Sigmoid colon (tissue), 7 donors: Measurements from ENCODE around the gene CTTN. TPM values are rescaled to one million over a fixed set of nuclear protein-coding genes. Genes with fewer than 3 reads are reported as not detected.
"Not testable (repeated sequence)": the region's sequence is repeated elsewhere in the genome, so short reads cannot be mapped to it uniquely, and the experiment has no call there.

Source experiments
- DNase-seq: peaks from one replicate; pipeline ENCODE4 v3.0.0-alpha.2; 2019
- H3K27ac ChIP-seq, 4 donors: fragments of 200-600 bp; sonication (generic); one replicate each; pipeline ENCODE4 v1.5.1; 2016 to 2019; ENCODE audit warnings: mild to moderate bottlenecking in 1 of 4
- H3K27me3 ChIP-seq, 3 donors: fragments of 200-600 bp; sonication (generic); one replicate each; pipeline ENCODE4 v1.5.1; 2019; ENCODE audit warnings: mild to moderate bottlenecking in 1 of 3
- H3K36me3 ChIP-seq, 4 donors: fragments of 200-600 bp; sonication (generic); one replicate each; pipeline ENCODE4 v1.5.1; 2016 to 2019
- H3K4me1 ChIP-seq, 4 donors: fragments of 200-600 bp; sonication (generic); one replicate each; pipeline ENCODE4 v1.5.1; 2017 to 2019
- H3K4me3 ChIP-seq, 4 donors: fragments of 200-600 bp; sonication (generic); one replicate each; pipeline ENCODE4 v1.5.1; 2017 to 2019; ENCODE audit warnings: mild to moderate bottlenecking in 2 of 4, moderate library complexity in 1 of 4
- H3K9me3 ChIP-seq, 4 donors: fragments of 200-600 bp in 3 of 4; sonication (generic) in 3 of 4; one replicate each; pipeline versions ENCODE4 v1.5.1 to v1.6.1; 2013 to 2019
- CTCF ChIP-seq, 4 experiments: fragments of 450-650 bp in 3 of 4; fragments of 200-600 bp in 1 of 4; IDR thresholded peaks; one replicate each; pipeline ENCODE4 v1.5.1; 2016 to 2019; ENCODE audit warnings: antibody characterized with exemption in 4 of 4, mild to moderate bottlenecking in 3 of 4, moderate library complexity in 2 of 4
- EP300 ChIP-seq, 4 donors: sonication (generic); formaldehyde crosslinking; IDR thresholded peaks; one replicate each; pipeline ENCODE4 v1.6.1; 2017; ENCODE audit warnings: antibody characterized with exemption in 4 of 4
- POLR2A ChIP-seq, 2 donors: fragments of 450-650 bp; IDR thresholded peaks; one replicate each; pipeline ENCODE4 v1.6.1; 2016; ENCODE audit warnings: antibody characterized with exemption in 2 of 2, mild to moderate bottlenecking in 2 of 2, moderate library complexity in 2 of 2
- POLR2AphosphoS5 ChIP-seq, 4 donors: sonication (generic); formaldehyde crosslinking; IDR thresholded peaks; one replicate each; pipeline ENCODE4 v1.6.1; 2017; ENCODE audit warnings: antibody characterized with exemption in 4 of 4
- WGBS, 2 donors: extraction: QIAGEN DNeasy Blood & Tissue Kit; methylation state at CpG; one replicate each; pipeline ENCODE4 v1.1.7; 2013; 5-methylcytosine and 5-hydroxymethylcytosine counted together
- intact Hi-C: fragments of 100-400 bp; cut with DNase I; formaldehyde crosslinking; loops from one replicate; pipeline ENCODE4 v1.15.1; 2023
- polyA plus RNA-seq, 3 donors: library from polyadenylated mRNA; stranded (reverse); fragments of 200-250 nt; gene quantifications; one replicate each; pipeline ENCODE4 v1.2.3, GENCODE V29; 2013
- total RNA-seq, 4 donors: library from RNA; depleted of rRNA; stranded (reverse); fragments of >200 nt; gene quantifications; one replicate each; pipeline ENCODE4 v1.1.0, GENCODE V29; 2016
- donor health status: healthy with polysubstance abuse.
- donor health status: Bipolar disorder and iron deficiency.
- donor health status: healthy.

CTTN gene
- total and polyA plus RNA-seq, 7 donors = 87.1 to 312 (median 136) TPM

- peaks cover 51 to 72% (median 62%) of the 10 kb centered on the region in 4 donors for H3K36me3 ChIP-seq
- H3K4me3 ChIP-seq = no peak overlapping the region
- H3K27ac ChIP-seq = no peak overlapping the region
- H3K9me3 ChIP-seq = no peaks in the 10 kb centered on the region
- no peak for DNase-seq
- H3K27me3 ChIP-seq = no peaks in the 10 kb centered on the region
- no peak for TF ChIP-seq POLR2A (IDR thresholded peaks at IDR 0.05)
- TF ChIP-seq CTCF (IDR thresholded peaks at IDR 0.05) = no peak
- no peak for TF ChIP-seq POLR2AphosphoS5 (IDR thresholded peaks at IDR 0.05)
- TF ChIP-seq EP300 (IDR thresholded peaks at IDR 0.05) = no peak
- intact Hi-C loops = no loop called here
- WGBS, 2 donors = 87 to 94% methylated on average over 13 of the region's 13 CpGs
- H3K4me1 ChIP-seq = peaks cover 0 to 8% (median 3%) of the 10 kb centered on the region in 4 donors
Measured at GRCh38 chr11:70407121-70407520, 8.8 kb downstream of the CTTN start.

- intact Hi-C loops = no loop called here
- TF ChIP-seq CTCF (IDR thresholded peaks at IDR 0.05) = no peak
- no peak for TF ChIP-seq POLR2A (IDR thresholded peaks at IDR 0.05)
- no peak for TF ChIP-seq POLR2AphosphoS5 (IDR thresholded peaks at IDR 0.05)
- TF ChIP-seq EP300 (IDR thresholded peaks at IDR 0.05) = no peak
- peaks cover 0 to under 1% (median under 1%) of the 10 kb centered on the region in 4 donors for H3K4me1 ChIP-seq
- H3K9me3 ChIP-seq = no peaks in the 10 kb centered on the region
- peaks cover 58 to 78% (median 67%) of the 10 kb centered on the region in 4 donors for H3K36me3 ChIP-seq
- H3K27ac ChIP-seq = no peak overlapping the region
- no peaks in the 10 kb centered on the region for H3K27me3 ChIP-seq
- WGBS, 2 donors = 93% methylated on average over 6 of the region's 6 CpGs
- no peak overlapping the region for H3K4me3 ChIP-seq
- no peak for DNase-seq
Measured at GRCh38 chr11:70407814-70408213, 9.5 kb downstream of the CTTN start.

GRCh38 chr11:70408326-70408725 lies 10.0 kb downstream of the CTTN start:
- intact Hi-C loops = not testable (repeated sequence)

GRCh38 chr11:70409437-70409836 lies 11.1 kb downstream of the CTTN start:
- intact Hi-C loops = no loop called here
- TF ChIP-seq EP300 (IDR thresholded peaks at IDR 0.05) (no peak), POLR2AphosphoS5 (IDR thresholded peaks at IDR 0.05) (no peak), CTCF (IDR thresholded peaks at IDR 0.05) (no peak), POLR2A (IDR thresholded peaks at IDR 0.05) (no peak)
- WGBS, 2 donors = 91 to 93% methylated on average over 10 of the region's 10 CpGs
- Histone ChIP-seq H3K4me1 (no peaks in the 10 kb centered on the region), H3K27ac (no peak overlapping the region), H3K27me3 (no peaks in the 10 kb centered on the region), H3K4me3 (no peak overlapping the region), H3K9me3 (no peaks in the 10 kb centered on the region), H3K36me3 (peaks cover 58 to 95% (median 81%) of the 10 kb centered on the region in 4 donors)
- no peak for DNase-seq

More at GRCh38 chr11:70408326-70408725, 10.0 kb downstream of the CTTN start:
- not testable (repeated sequence) for H3K27me3 ChIP-seq, H3K4me3 ChIP-seq, H3K27ac ChIP-seq, H3K4me1 ChIP-seq, H3K9me3 ChIP-seq, DNase-seq
- H3K36me3 ChIP-seq = peaks cover 58 to 84% (median 72%) of the 10 kb centered on the region in 4 donors
- 88 to 95% methylated on average over 4 of the region's 4 CpGs for WGBS, 2 donors

GRCh38 chr11:70409871-70410270 lies 11.5 kb downstream of the CTTN start:
- Histone ChIP-seq H3K9me3 (no peaks in the 10 kb centered on the region), H3K27me3 (no peaks in the 10 kb centered on the region), H3K36me3 (peaks cover 58 to 99% (median 86%) of the 10 kb centered on the region in 4 donors), H3K4me3 (no peak overlapping the region), H3K4me1 (no peaks in the 10 kb centered on the region), H3K27ac (no peak overlapping the region)
- no peak for DNase-seq
- WGBS, 2 donors = 93 to 94% methylated on average over 7 of the region's 7 CpGs
- intact Hi-C loops = no loop called here
- TF ChIP-seq POLR2AphosphoS5 (IDR thresholded peaks at IDR 0.05) (no peak), EP300 (IDR thresholded peaks at IDR 0.05) (no peak), POLR2A (IDR thresholded peaks at IDR 0.05) (no peak), CTCF (IDR thresholded peaks at IDR 0.05) (no peak)
